Endothelial cell of umbilical vein (primary cell): Measurements from ENCODE around the gene F5. TPM values are rescaled to one million over a fixed set of nuclear protein-coding genes. Genes with fewer than 3 reads are reported as not detected.
A peak's percentile ranks its signal among the peaks of the same experiment; 100 is the strongest.

Experiments used
- BruUV-seq: library from RNA; stranded (reverse); fragments of 400-500 nt; replicated peaks from 2 replicates; lab custom pipeline; 2021; lab: Mats Ljungman, UMichigan
- CTCF ChIA-PET: fragments of 300-600, 350-600 bp; sonication (Branson Sonifier 250); formaldehyde crosslinking; loops from one replicate; lab custom pipeline; 2021; ENCODE audit warnings: antibody characterized with exemption, inconsistent platforms; lab: Charles Lee
- POLR2A ChIA-PET: fragments of 300-600, 350-600 bp; sonication (Branson Sonifier 250); formaldehyde crosslinking; loops from one replicate; lab custom pipeline; 2021; ENCODE audit warnings: antibody characterized with exemption, inconsistent platforms; lab: Charles Lee
- DNase-seq: peaks from one replicate; pipeline ENCODE4 v3.0.0-alpha.2; 2011; ENCODE audit warnings: low read depth, low spot score
- FAIRE-seq: peaks from 2 replicates; lab custom pipeline; 2011; peaks lifted over from hg19 to GRCh38; lab: Jason Lieb, UNC
- H2AFZ ChIP-seq: 2 replicates; pipeline ENCODE4 v1.6.0; 2012; ENCODE audit warnings: low read depth, low read length, control low read depth, inconsistent platforms
- H3K27ac ChIP-seq: 2 replicates; pipeline ENCODE4 v1.5.1; 2011; ENCODE audit warnings: low read depth, mild to moderate bottlenecking, control low read depth, low read length, moderate library complexity; ENCODE audit not compliant: insufficient read depth
- H3K27me3 ChIP-seq, 2 experiments: 2 replicates each; pipeline versions ENCODE4 v1.6.0 to v1.6.1; 2011; ENCODE audit warnings: low read length in 2 of 2, mixed read lengths in 1 of 2; ENCODE audit not compliant: control insufficient read depth in 2 of 2, insufficient read depth in 2 of 2
- H3K36me3 ChIP-seq, 2 experiments: 2 replicates in 1 of 2; 3 replicates in 1 of 2; pipeline ENCODE4 v1.5.1; 2011; ENCODE audit warnings: low read length in 2 of 2, mild to moderate bottlenecking in 1 of 2, moderate library complexity in 1 of 2; ENCODE audit not compliant: control insufficient read depth in 2 of 2, insufficient read depth in 2 of 2; ENCODE audit errors: extremely low read depth in 1 of 2
- H3K4me1 ChIP-seq: 3 replicates; pipeline ENCODE4 v1.5.1; 2011; ENCODE audit warnings: mild to moderate bottlenecking, low read length; ENCODE audit not compliant: control insufficient read depth, insufficient read depth; ENCODE audit errors: extremely low read depth
- H3K4me2 ChIP-seq: 2 replicates; pipeline ENCODE4 v1.6.1; 2011; ENCODE audit warnings: low read length, control low read depth, mixed read lengths; ENCODE audit not compliant: insufficient read depth
- H3K4me3 ChIP-seq, 3 experiments: fragments of 200-600 bp in 1 of 3; sonication (generic), shearing (Covaris generic) in 1 of 3; replicated peaks in 1 of 3; 2 replicates each; pipeline ENCODE4 v1.5.1; 2011 to 2016; ENCODE audit warnings: control low read depth in 3 of 3, low read length in 3 of 3, mild to moderate bottlenecking in 2 of 3, inconsistent platforms in 1 of 3, low read depth in 1 of 3, moderate library complexity in 1 of 3; ENCODE audit not compliant: insufficient read depth in 1 of 3
- H3K79me2 ChIP-seq: 2 replicates; pipeline ENCODE4 v1.6.0; 2012; ENCODE audit warnings: low read length, inconsistent platforms; ENCODE audit not compliant: control insufficient read depth, insufficient read depth
- H3K9ac ChIP-seq: replicated peaks from 2 replicates; pipeline ENCODE3; 2011; ENCODE audit warnings: low read length, control low read depth; ENCODE audit not compliant: insufficient read depth; ENCODE audit errors: extremely low read depth
- H3K9me1 ChIP-seq: replicated peaks from 3 replicates; pipeline ENCODE4 v1.6.0; 2011; ENCODE audit warnings: mild to moderate bottlenecking, low read length; ENCODE audit not compliant: control insufficient read depth, insufficient read depth; ENCODE audit errors: extremely low read depth
- H3K9me3 ChIP-seq: replicated peaks from 2 replicates; pipeline ENCODE4 v1.5.1; 2012; ENCODE audit warnings: low read length, inconsistent platforms; ENCODE audit not compliant: control insufficient read depth, insufficient read depth
- H4K20me1 ChIP-seq: replicated peaks from 2 replicates; pipeline ENCODE3; 2011; ENCODE audit warnings: mild to moderate bottlenecking, low read length; ENCODE audit not compliant: control insufficient read depth, insufficient read depth; ENCODE audit errors: extremely low read depth
- EZH2 ChIP-seq: IDR thresholded peaks from 2 replicates; pipeline ENCODE4 v1.6.1; 2012; ENCODE audit warnings: borderline replicate concordance, low read depth, mild to moderate bottlenecking, moderate library complexity, low read length, inconsistent platforms; ENCODE audit not compliant: severe bottlenecking
- FOS ChIP-seq: IDR thresholded peaks from 2 replicates; pipeline ENCODE4 v1.6.1; 2011; ENCODE audit warnings: mild to moderate bottlenecking, low read length, moderate library complexity, borderline replicate concordance; ENCODE audit not compliant: insufficient read depth
- GATA2 ChIP-seq: IDR thresholded peaks from 2 replicates; pipeline ENCODE4 v1.7.0; 2011; ENCODE audit warnings: low read depth, mild to moderate bottlenecking, moderate library complexity, mixed read lengths, low read length; ENCODE audit not compliant: insufficient read length, insufficient read depth
- JUN ChIP-seq: IDR thresholded peaks from 2 replicates; pipeline ENCODE4 v1.6.1; 2011; ENCODE audit warnings: borderline replicate concordance, low read depth; ENCODE audit not compliant: insufficient read length, insufficient read depth
- MYC ChIP-seq: IDR thresholded peaks from one replicate; pipeline ENCODE4 v1.6.1; 2011; ENCODE audit warnings: mild to moderate bottlenecking, low read depth, low read length
- POLR2A ChIP-seq: IDR thresholded peaks from 2 replicates; pipeline ENCODE4 v1.6.1; 2012; ENCODE audit warnings: low read depth, mild to moderate bottlenecking, control low read depth, low read length
- POLR2AphosphoS5 ChIP-seq: IDR thresholded peaks from 2 replicates; pipeline ENCODE4 v1.6.1; 2012; ENCODE audit warnings: low read depth, mild to moderate bottlenecking, control low read depth, low read length, moderate library complexity; ENCODE audit not compliant: insufficient read depth
- dilution Hi-C: fragments of 300-500 bp; cut with MboI; formaldehyde crosslinking; loops from one replicate; pipeline ENCODE4 v1.15.0; 2019; ENCODE audit warnings: low sequenced_read_pairs; ENCODE audit not compliant: extremely low pct_ligation_motif_present
- intact Hi-C: fragments of 100-400 bp; cut with micrococcal nuclease; formaldehyde crosslinking; loops from one replicate; pipeline ENCODE4 v1.10.0; 2022
- polyA plus RNA-seq, 4 experiments: library from polyadenylated mRNA; depleted of rRNA in 3 of 4; stranded (reverse) in 3 of 4; unstranded in 1 of 4; fragments of >200 nt; gene quantifications; 2 replicates each; pipeline versions ENCODE4 v1.2.1 to v1.2.3, GENCODE V29; 2011 to 2012; ENCODE audit warnings: missing spikeins in 1 of 4
- total RNA-seq: library from RNA; stranded (reverse); gene quantifications from 2 replicates; pipeline ENCODE4 v1.2.3, GENCODE V29; 2021
- TF ChIP-seq, protein P1 (sequence below), 2 donors: IDR thresholded peaks; 1 replicate in 1 of 2; 2 replicates in 1 of 2; pipeline ENCODE4 v1.5.1; 2011; ENCODE audit warnings: low read length in 2 of 2, mild to moderate bottlenecking in 2 of 2, moderate library complexity in 2 of 2, control low read depth in 1 of 2, inconsistent platforms in 1 of 2, low read depth in 1 of 2; ENCODE audit not compliant: insufficient read depth in 1 of 2; ENCODE audit errors: extremely low read depth in 1 of 2

Gene F5
- total and polyA plus RNA-seq, 2 donors (not counting 3 experiments of a cell fraction or from before 2014, with no cell fraction given), result not detected

GRCh38 chr1:169630006-169630405 lies 43.7 kb upstream of the F5 start, which contains the start of gene SELP:
Gene SELP, minus strand, starts transcription at chr1:169630124. Its CDS starts 50 bp downstream, at chr1:169630074.
- Histone ChIP-seq H3K79me2 (no peaks in the 10 kb centered on the region), H3K4me1 (peaks cover 9% of the 10 kb centered on the region), H3K27ac (no peak within 1 kb of the TSS), H3K4me3 (no peak within 1 kb of the TSS), H3K36me3 (no peaks in the 10 kb centered on the region), H3K9ac (no peak within 1 kb of the TSS), H3K9me1 (no peaks in the 10 kb centered on the region), H4K20me1 (no peaks in the 10 kb centered on the region), H3K4me2 (no peak within 1 kb of the TSS), H2AFZ (peak within 1 kb of the TSS; percentile 12), H3K27me3 (no peaks in the 10 kb centered on the region), H3K9me3 (peaks cover 2% of the 10 kb centered on the region)
- ChIA-PET POLR2A (no interaction called here), CTCF (interaction anchor here (1.5 to 2.9 kb wide), 3 partner anchors 20 to 82 kb away, joined by 3 to 10 read pairs (median 9); no protein-coding TSS in a partner anchor)
- dilution Hi-C loops (no loop called here), intact Hi-C loops (loop anchor here (1.0 kb wide), 1 partner anchor 12 kb away; no protein-coding TSS in a partner anchor)
- TF ChIP-seq POLR2AphosphoS5, result no peak
- no peak for TF ChIP-seq POLR2A
- no peak for TF ChIP-seq EZH2
- TF ChIP-seq, protein P1, sequence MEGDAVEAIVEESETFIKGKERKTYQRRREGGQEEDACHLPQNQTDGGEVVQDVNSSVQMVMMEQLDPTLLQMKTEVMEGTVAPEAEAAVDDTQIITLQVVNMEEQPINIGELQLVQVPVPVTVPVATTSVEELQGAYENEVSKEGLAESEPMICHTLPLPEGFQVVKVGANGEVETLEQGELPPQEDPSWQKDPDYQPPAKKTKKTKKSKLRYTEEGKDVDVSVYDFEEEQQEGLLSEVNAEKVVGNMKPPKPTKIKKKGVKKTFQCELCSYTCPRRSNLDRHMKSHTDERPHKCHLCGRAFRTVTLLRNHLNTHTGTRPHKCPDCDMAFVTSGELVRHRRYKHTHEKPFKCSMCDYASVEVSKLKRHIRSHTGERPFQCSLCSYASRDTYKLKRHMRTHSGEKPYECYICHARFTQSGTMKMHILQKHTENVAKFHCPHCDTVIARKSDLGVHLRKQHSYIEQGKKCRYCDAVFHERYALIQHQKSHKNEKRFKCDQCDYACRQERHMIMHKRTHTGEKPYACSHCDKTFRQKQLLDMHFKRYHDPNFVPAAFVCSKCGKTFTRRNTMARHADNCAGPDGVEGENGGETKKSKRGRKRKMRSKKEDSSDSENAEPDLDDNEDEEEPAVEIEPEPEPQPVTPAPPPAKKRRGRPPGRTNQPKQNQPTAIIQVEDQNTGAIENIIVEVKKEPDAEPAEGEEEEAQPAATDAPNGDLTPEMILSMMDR (IDR thresholded peaks at IDR 0.05; ENCODE audit: extremely low read depth in 1 of 2, insufficient read depth in 1 of 2, low read depth in 1 of 2, low read length in 2 of 2), result no peak
- BruUV-seq, result no TSS peak
- peak; percentile 69 for FAIRE-seq
- peak; percentile 70 for DNase-seq

GRCh38 chr1:169624912-169625311 lies 38.6 kb upstream of the F5 start:
- Histone ChIP-seq H2AFZ (peak overlapping the region; percentile 52), H3K4me1 (peaks cover 23% of the 10 kb centered on the region), H3K9ac (no peak overlapping the region), H3K79me2 (no peaks in the 10 kb centered on the region), H4K20me1 (no peaks in the 10 kb centered on the region), H3K9me3 (no peaks in the 10 kb centered on the region), H3K4me2 (no peak overlapping the region), H3K4me3 (no peak overlapping the region), H3K36me3 (no peaks in the 10 kb centered on the region), H3K27ac (no peak overlapping the region), H3K9me1 (no peaks in the 10 kb centered on the region), H3K27me3 (no peaks in the 10 kb centered on the region)
- peak; percentile 40 for FAIRE-seq
- no peak for TF ChIP-seq JUN
- no peak for TF ChIP-seq GATA2
- TF ChIP-seq EZH2, result no peak
- no peak for TF ChIP-seq FOS
- TF ChIP-seq, protein P1 (IDR thresholded peaks at IDR 0.05; ENCODE audit: extremely low read depth in 1 of 2, insufficient read depth in 1 of 2, low read depth in 1 of 2, low read length in 2 of 2), result no peak
- TF ChIP-seq POLR2AphosphoS5, result no peak
- no peak for TF ChIP-seq POLR2A
- no peak for TF ChIP-seq MYC
- dilution Hi-C loops, result no loop called here
- ChIA-PET CTCF (interaction anchor here (1.2 to 1.5 kb wide), 2 partner anchors 23 to 87 kb away, joined by 3 to 5 read pairs; no protein-coding TSS in a partner anchor), POLR2A (no interaction called here)
- no TSS peak for BruUV-seq
- intact Hi-C loops, result no loop called here
- DNase-seq, result no peak
